Epithelial cell of esophagus (primary cell): ENCODE results near the gene TFCP2.

Experiments used
- DNase-seq: peaks from one replicate; pipeline ENCODE4 v3.0.0; 2010; ENCODE audit warnings: low read depth
- H3K4me3 ChIP-seq: 2 replicates; pipeline ENCODE4 v1.5.1; 2011; ENCODE audit warnings: mild to moderate bottlenecking, low read length, control low read depth
- TF ChIP-seq, protein P1 (sequence below): IDR thresholded peaks from 2 replicates; pipeline ENCODE4 v1.5.1; 2011; ENCODE audit warnings: low read depth, mild to moderate bottlenecking, low read length, control low read depth, inconsistent platforms; ENCODE audit not compliant: insufficient read depth; ENCODE audit errors: missing control alignments

The TFCP2 gene

DNA sequence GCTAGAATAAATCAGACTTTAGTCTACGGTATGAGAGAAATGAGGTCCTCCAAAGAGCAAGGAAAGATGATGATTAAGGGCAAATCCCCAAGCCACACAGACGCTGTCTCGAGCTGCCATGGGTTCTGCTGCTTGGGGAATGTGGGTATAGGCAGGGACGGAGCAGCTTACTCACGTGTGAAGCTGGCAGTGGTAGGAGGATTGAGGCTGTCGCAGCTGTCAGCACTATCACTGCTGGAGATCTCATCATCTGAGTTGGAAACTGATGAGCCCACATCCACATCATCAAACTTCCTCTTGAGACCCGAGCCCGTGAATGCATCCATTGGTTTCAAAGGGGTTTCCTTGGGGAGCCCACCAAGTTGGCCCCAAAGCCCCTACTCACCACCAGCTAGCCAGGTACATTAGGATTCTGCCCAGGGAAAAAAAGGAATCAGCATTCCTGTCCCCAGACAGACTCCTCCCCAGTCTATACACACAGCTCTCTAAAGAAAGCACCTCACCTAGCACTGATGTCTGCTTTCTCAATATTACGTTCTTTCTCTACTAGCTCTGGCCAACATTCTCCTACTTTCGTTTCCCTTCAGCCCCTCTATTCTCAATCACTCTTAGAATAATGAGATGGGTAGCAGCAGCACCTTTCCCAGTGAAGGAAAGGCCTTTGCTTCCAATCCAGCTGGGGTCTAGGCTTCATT, 96.6 kb downstream of the TFCP2 start:
- no peak overlapping the region for H3K4me3 ChIP-seq
- no peak for DNase-seq
- TF ChIP-seq, protein P1, sequence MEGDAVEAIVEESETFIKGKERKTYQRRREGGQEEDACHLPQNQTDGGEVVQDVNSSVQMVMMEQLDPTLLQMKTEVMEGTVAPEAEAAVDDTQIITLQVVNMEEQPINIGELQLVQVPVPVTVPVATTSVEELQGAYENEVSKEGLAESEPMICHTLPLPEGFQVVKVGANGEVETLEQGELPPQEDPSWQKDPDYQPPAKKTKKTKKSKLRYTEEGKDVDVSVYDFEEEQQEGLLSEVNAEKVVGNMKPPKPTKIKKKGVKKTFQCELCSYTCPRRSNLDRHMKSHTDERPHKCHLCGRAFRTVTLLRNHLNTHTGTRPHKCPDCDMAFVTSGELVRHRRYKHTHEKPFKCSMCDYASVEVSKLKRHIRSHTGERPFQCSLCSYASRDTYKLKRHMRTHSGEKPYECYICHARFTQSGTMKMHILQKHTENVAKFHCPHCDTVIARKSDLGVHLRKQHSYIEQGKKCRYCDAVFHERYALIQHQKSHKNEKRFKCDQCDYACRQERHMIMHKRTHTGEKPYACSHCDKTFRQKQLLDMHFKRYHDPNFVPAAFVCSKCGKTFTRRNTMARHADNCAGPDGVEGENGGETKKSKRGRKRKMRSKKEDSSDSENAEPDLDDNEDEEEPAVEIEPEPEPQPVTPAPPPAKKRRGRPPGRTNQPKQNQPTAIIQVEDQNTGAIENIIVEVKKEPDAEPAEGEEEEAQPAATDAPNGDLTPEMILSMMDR = no peak

DNA sequence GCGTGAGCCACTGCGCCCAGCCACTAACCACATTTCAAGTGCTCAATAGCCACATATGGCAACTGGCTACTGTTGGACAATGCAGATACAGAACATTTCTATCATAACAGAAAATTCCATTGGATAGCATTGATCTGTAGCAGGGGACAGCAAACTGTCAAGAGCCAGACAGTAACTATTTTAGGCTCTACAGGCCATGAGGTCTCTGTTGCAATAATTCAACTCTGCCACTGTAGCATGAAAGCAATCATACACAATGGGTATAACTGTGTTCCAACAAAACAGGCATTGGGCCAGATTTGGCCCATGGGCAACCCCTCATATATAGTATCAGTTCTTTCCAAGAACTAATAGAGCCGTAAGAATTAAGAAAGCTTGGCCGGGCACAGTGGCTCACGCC, 97.5 kb downstream of the TFCP2 start:
- no peak for DNase-seq
- TF ChIP-seq, protein P1 = no peak
- H3K4me3 ChIP-seq = no peak overlapping the region

DNA sequence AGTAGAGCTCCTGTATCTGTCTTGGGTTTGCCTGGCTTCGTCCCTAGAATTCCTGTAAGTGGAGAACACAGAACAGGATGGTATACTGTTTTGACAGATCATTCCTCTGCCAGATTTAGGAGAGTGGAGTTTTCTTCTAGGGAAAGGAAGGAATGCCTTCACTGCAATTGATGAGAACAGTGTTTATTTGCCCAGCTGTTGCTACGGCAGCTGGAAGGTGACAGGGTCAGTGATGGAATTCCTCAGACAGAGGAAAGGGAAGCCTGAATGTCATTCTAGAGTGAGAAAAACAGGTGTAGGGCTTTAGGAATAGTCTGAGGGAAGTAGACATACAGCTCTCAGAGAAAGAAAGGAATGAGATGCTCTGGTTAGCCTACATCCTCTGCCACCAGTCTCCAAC, 101.3 kb downstream of the TFCP2 start:
- TF ChIP-seq, protein P1 = no peak
- H3K4me3 ChIP-seq = no peak overlapping the region
- no peak for DNase-seq

DNA sequence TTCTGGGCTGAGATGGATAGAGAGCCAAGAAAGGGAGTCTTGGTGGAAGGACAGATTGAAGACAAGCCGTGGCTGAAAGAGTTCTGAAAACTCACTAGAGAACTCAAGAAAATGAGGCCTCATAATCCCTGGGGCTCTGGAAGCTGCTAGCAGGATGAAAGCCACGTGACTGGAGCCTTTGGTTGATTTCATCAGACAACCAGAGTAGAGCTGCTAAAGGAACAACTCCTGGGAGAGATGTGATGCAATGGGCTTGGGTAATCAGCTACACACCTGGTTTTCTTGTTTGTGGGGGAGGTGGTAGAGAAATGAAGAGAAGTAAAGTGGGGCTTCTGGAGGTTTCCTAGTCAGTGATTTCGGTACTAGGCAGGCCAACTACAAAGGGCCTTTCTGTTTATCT, 102.9 kb downstream of the TFCP2 start:
- H3K4me3 ChIP-seq = no peak overlapping the region
- peak; percentile 96 for DNase-seq
- TF ChIP-seq, protein P1 = no peak

DNA sequence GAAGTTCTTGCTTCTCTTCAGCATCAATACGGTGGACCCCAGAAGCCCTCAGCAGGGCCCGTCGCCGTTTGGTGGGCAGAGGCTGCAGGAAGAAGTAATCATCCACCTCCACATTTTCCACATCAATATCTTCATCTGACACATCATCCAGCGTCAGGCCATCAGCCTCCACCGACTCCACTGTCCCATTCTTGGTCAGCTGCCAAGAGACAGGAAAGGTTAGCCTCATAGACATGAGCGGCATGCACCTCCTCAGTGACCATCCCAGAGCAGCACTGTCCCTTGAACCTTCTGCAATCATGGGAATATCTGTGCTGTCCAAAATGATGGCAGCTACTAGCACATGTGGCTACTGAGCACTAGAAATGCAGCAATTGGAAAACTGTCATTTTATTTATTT, 105.2 kb downstream of the TFCP2 start:
- no peak for DNase-seq
- no peak overlapping the region for H3K4me3 ChIP-seq
- TF ChIP-seq, protein P1 = no peak

DNA sequence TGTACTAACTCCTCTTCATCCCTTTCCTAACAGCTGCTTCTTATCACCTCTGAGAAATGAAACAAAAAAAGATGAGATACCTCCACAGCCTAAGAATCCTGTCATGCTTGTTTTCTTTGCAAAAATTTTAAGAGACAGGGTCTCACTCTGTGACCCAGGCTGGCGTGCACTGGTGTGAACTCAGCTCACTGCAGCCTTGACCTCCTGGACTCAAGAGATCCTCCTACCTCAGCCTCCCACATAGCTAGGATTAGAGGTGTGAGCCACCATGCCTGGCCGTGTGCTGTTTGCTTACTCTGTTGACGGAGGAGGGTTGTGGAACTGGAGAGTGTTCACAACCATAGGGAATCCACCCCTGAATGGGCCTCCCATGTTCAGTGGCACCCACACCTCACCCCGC, 105.7 kb downstream of the TFCP2 start:
- no peak overlapping the region for H3K4me3 ChIP-seq
- no peak for DNase-seq
- TF ChIP-seq, protein P1 = no peak

DNA sequence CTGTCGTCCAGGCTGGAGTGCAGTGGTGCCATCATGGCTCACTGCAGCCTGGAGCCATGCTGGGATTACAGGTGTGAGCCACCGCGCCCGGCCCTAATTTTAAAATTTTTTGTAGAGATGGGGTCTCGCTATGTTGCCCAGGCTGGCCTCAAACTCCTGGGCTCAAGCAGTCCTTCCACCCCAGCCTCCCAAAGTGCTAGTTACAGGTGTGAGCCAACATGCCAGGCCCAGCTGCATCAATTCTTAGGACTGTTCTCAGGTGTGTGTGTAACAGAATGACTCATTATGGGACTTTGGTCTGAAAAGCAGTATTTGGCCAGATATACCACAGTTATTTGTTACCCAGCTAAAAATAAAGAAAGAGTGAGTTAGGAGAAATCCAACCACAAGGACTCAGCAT, 107.4 kb downstream of the TFCP2 start:
- DNase-seq = peak; percentile 25
- no peak overlapping the region for H3K4me3 ChIP-seq
- TF ChIP-seq, protein P1 = no peak
